Trophoblast cell (in vitro differentiated cells and primary cell): ENCODE results near the gene LCN12.
A peak's percentile ranks its signal among the peaks of the same experiment; 100 is the strongest.

ENCODE experiments used
- DNase-seq, 2 donors: peaks; one replicate each; pipeline ENCODE4 v3.0.0-alpha.2; 2016
- H2AFZ ChIP-seq: 2 replicates; pipeline ENCODE4 v1.6.1; 2013; ENCODE audit warnings: low read length, moderate library complexity, mild to moderate bottlenecking; ENCODE audit not compliant: insufficient read depth, poor library complexity
- H2AK5ac ChIP-seq: 2 replicates; pipeline ENCODE4 v1.6.1; 2013; ENCODE audit warnings: mild to moderate bottlenecking, low read length
- H2BK120ac ChIP-seq: 2 replicates; pipeline ENCODE4 v1.6.1; 2013; ENCODE audit warnings: low read length, mild to moderate bottlenecking, moderate library complexity; ENCODE audit not compliant: insufficient read depth, poor library complexity
- H2BK12ac ChIP-seq: 2 replicates; pipeline ENCODE4 v1.6.1; 2013; ENCODE audit warnings: mild to moderate bottlenecking, low read length, moderate library complexity
- H2BK5ac ChIP-seq: 2 replicates; pipeline ENCODE4 v1.6.1; 2013; ENCODE audit warnings: low read length, low read depth, moderate library complexity, mild to moderate bottlenecking; ENCODE audit not compliant: poor library complexity
- H3K14ac ChIP-seq: 2 replicates; pipeline ENCODE4 v1.6.1; 2013; ENCODE audit warnings: mild to moderate bottlenecking, low read length
- H3K18ac ChIP-seq: 2 replicates; pipeline ENCODE4 v1.6.1; 2013; ENCODE audit warnings: mild to moderate bottlenecking, low read length
- H3K23ac ChIP-seq: 2 replicates; pipeline ENCODE4 v1.6.1; 2013; ENCODE audit warnings: low read length
- H3K27ac ChIP-seq: 2 replicates; pipeline ENCODE4 v1.5.1; 2013; ENCODE audit warnings: low read depth, mild to moderate bottlenecking, inconsistent platforms, low read length, moderate library complexity
- H3K27me3 ChIP-seq: 2 replicates; pipeline ENCODE4 v1.6.1; 2013; ENCODE audit warnings: inconsistent platforms, mild to moderate bottlenecking, low read length, moderate library complexity; ENCODE audit not compliant: insufficient read depth
- H3K36me3 ChIP-seq, 2 experiments: 1 replicate in 1 of 2; 2 replicates in 1 of 2; pipeline ENCODE4 v1.6.1; 2013; ENCODE audit warnings: low read length in 2 of 2, mild to moderate bottlenecking in 2 of 2, moderate library complexity in 1 of 2; ENCODE audit not compliant: insufficient read depth in 2 of 2, control insufficient read depth in 1 of 2
- H3K4ac ChIP-seq: 2 replicates; pipeline ENCODE4 v1.6.1; 2013; ENCODE audit warnings: low read depth, mild to moderate bottlenecking, low read length, moderate library complexity
- H3K4me1 ChIP-seq, 2 experiments: 1 replicate in 1 of 2; 2 replicates in 1 of 2; pipeline ENCODE4 v1.6.1; 2013; ENCODE audit warnings: low read length in 2 of 2, mild to moderate bottlenecking in 2 of 2, moderate library complexity in 1 of 2; ENCODE audit not compliant: insufficient read depth in 2 of 2, control insufficient read depth in 1 of 2
- H3K4me2 ChIP-seq: 2 replicates; pipeline ENCODE4 v1.6.1; 2013; ENCODE audit warnings: inconsistent platforms, mild to moderate bottlenecking, low read length, moderate library complexity
- H3K4me3 ChIP-seq: 2 replicates; pipeline ENCODE4 v1.5.1; 2013; ENCODE audit warnings: mild to moderate bottlenecking, low read depth, low read length, inconsistent platforms
- H3K79me1 ChIP-seq: one replicate; pipeline ENCODE4 v1.6.1; 2013; ENCODE audit warnings: low read length
- H3K79me2 ChIP-seq: 2 replicates; pipeline ENCODE4 v1.6.1; 2013; ENCODE audit warnings: low read length, mild to moderate bottlenecking; ENCODE audit not compliant: control insufficient read depth, insufficient read depth, poor library complexity
- H3K9ac ChIP-seq: 2 replicates; pipeline ENCODE4 v1.6.1; 2013; ENCODE audit warnings: mild to moderate bottlenecking, low read length
- H3K9me3 ChIP-seq: 2 replicates; pipeline ENCODE4 v1.6.1; 2013; ENCODE audit warnings: low read depth, mild to moderate bottlenecking, control low read depth, inconsistent platforms, low read length; ENCODE audit not compliant: insufficient read depth
- H4K12ac ChIP-seq: 2 replicates; pipeline ENCODE4 v1.6.1; 2013; ENCODE audit warnings: low read depth, mild to moderate bottlenecking, low read length, moderate library complexity
- H4K8ac ChIP-seq: 2 replicates; pipeline ENCODE4 v1.6.1; 2013; ENCODE audit warnings: low read depth, mild to moderate bottlenecking, low read length, moderate library complexity
- H4K91ac ChIP-seq: one replicate; pipeline ENCODE4 v1.6.1; 2013; ENCODE audit warnings: low read depth, mild to moderate bottlenecking, low read length, moderate library complexity
- WGBS: extraction: QIAGEN DNeasy Blood & Tissue Kit; methylation state at CpG from one replicate; pipeline ENCODE4 v1.1.7; 2013; ENCODE audit warnings: missing lambda C conversion rate; ENCODE audit not compliant: insufficient read length, insufficient coverage; ENCODE audit errors: extremely low coverage; 5-methylcytosine and 5-hydroxymethylcytosine counted together

Gene LCN12

GRCh38 chr9:136971746-136972145 lies 19.7 kb downstream of the LCN12 start:
- peaks cover 9% of the 10 kb centered on the region for H3K79me1 ChIP-seq
- no peak overlapping the region for H4K12ac ChIP-seq
- peak overlapping the region; percentile 0 for H2BK120ac ChIP-seq
- no peaks in the 10 kb centered on the region for H3K4me1 ChIP-seq
- H3K79me2 ChIP-seq: no peaks in the 10 kb centered on the region
- peak overlapping the region; percentile 69 for H4K91ac ChIP-seq
- H3K9me3 ChIP-seq: no peaks in the 10 kb centered on the region
- H2AFZ ChIP-seq: no peak overlapping the region
- H2AK5ac ChIP-seq: no peak overlapping the region
- H3K4me3 ChIP-seq: no peak overlapping the region
- no peak overlapping the region for H3K9ac ChIP-seq
- WGBS: no CpG with 5 or more reads among the region's 14 CpGs
- no peak overlapping the region for H3K23ac ChIP-seq
- no peaks in the 10 kb centered on the region for H3K36me3 ChIP-seq
- no peak overlapping the region for H4K8ac ChIP-seq
- H3K14ac ChIP-seq: no peak overlapping the region
- H3K18ac ChIP-seq: no peak overlapping the region
- H3K4ac ChIP-seq: no peak overlapping the region
- H2BK5ac ChIP-seq: no peak overlapping the region
- H3K27ac ChIP-seq: peak overlapping the region; percentile 1
- H3K4me2 ChIP-seq: no peak overlapping the region
- H3K27me3 ChIP-seq: no peaks in the 10 kb centered on the region
- H2BK12ac ChIP-seq: no peak overlapping the region
- DNase-seq: no peak

- no peaks in the 10 kb centered on the region for H3K9me3 ChIP-seq
- no peak for DNase-seq
- no peaks in the 10 kb centered on the region for H3K79me2 ChIP-seq
Measured at GRCh38 chr9:136972335-136972734, 20.3 kb downstream of the LCN12 start.

GRCh38 chr9:136972743-136973142 lies 20.7 kb downstream of the LCN12 start:
- Histone ChIP-seq H4K12ac (no peak overlapping the region), H3K23ac (no peak overlapping the region), H3K79me1 (peaks cover 9% of the 10 kb centered on the region), H2AFZ (no peak overlapping the region), H2BK5ac (no peak overlapping the region), H2BK120ac (no peak overlapping the region), H3K4me1 (peaks cover 0 to under 1% of the 10 kb centered on the region in 2 experiments), H3K18ac (no peak overlapping the region), H3K27me3 (no peaks in the 10 kb centered on the region), H3K36me3 (no peaks in the 10 kb centered on the region), H4K91ac (peak overlapping the region; percentile 69), H3K9me3 (peaks cover under 1% of the 10 kb centered on the region), H4K8ac (no peak overlapping the region), H3K4me3 (no peak overlapping the region), H3K9ac (no peak overlapping the region), H3K4me2 (no peak overlapping the region), H2AK5ac (no peak overlapping the region), H3K27ac (no peak overlapping the region), H3K4ac (no peak overlapping the region), H2BK12ac (no peak overlapping the region), H3K79me2 (no peaks in the 10 kb centered on the region), H3K14ac (no peak overlapping the region)
- WGBS: no CpG with 5 or more reads among the region's 13 CpGs
- DNase-seq: no peak

More at GRCh38 chr9:136972335-136972734, 20.3 kb downstream of the LCN12 start:
- Histone ChIP-seq H2BK12ac (peak overlapping the region; percentile 12), H3K18ac (no peak overlapping the region), H3K27ac (peak overlapping the region; percentile 1), H3K4ac (no peak overlapping the region), H3K23ac (no peak overlapping the region), H4K8ac (no peak overlapping the region), H4K91ac (peak overlapping the region; percentile 69), H3K14ac (no peak overlapping the region), H2BK5ac (no peak overlapping the region), H3K4me1 (no peaks in the 10 kb centered on the region), H4K12ac (peak overlapping the region; percentile 17), H2AFZ (no peak overlapping the region), H2BK120ac (peak overlapping the region; percentile 0), H3K79me1 (peaks cover 9% of the 10 kb centered on the region), H3K27me3 (no peaks in the 10 kb centered on the region), H3K36me3 (no peaks in the 10 kb centered on the region), H3K4me2 (no peak overlapping the region), H3K9ac (no peak overlapping the region), H2AK5ac (no peak overlapping the region), H3K4me3 (no peak overlapping the region)
- WGBS: no CpG with 5 or more reads among the region's 11 CpGs

- peaks cover 9% of the 10 kb centered on the region for H3K79me1 ChIP-seq
Measured at GRCh38 chr9:136973618-136974617, 21.8 kb downstream of the LCN12 start.

More at GRCh38 chr9:136973618-136974617, 21.8 kb downstream of the LCN12 start:
- Histone ChIP-seq H3K9me3 (peaks cover 2% of the 10 kb centered on the region), H2AFZ (no peak overlapping the region), H4K12ac (no peak overlapping the region), H3K9ac (no peak overlapping the region), H2BK120ac (no peak overlapping the region), H3K27ac (no peak overlapping the region), H2AK5ac (peak overlapping the region; percentile 43), H3K4ac (no peak overlapping the region), H3K79me2 (no peaks in the 10 kb centered on the region), H3K4me3 (no peak overlapping the region), H2BK5ac (no peak overlapping the region), H4K8ac (no peak overlapping the region), H3K14ac (no peak overlapping the region), H4K91ac (no peak overlapping the region), H3K4me1 (peaks cover 0 to 2% of the 10 kb centered on the region in 2 experiments), H3K36me3 (no peaks in the 10 kb centered on the region), H3K18ac (no peak overlapping the region), H2BK12ac (no peak overlapping the region), H3K27me3 (no peaks in the 10 kb centered on the region), H3K23ac (no peak overlapping the region), H3K4me2 (no peak overlapping the region)
- no CpG with 5 or more reads among the region's 29 CpGs for WGBS
- DNase-seq: no peak
